Measurements from ENCODE around the gene OLFM4. TPM values are rescaled to one million over a fixed set of nuclear protein-coding genes. Genes with fewer than 3 reads are reported as not detected.
A peak's percentile ranks its signal among the peaks of the same experiment; 100 is the strongest.

OLFM4 gene
- total RNA-seq, 4 donors from 2014 or later = 0.11 to 3.5 TPM; not detected in 2

- Histone ChIP-seq H3K4me1 (peaks cover 6 to 8% of the 10 kb centered on the region in 2 donors), H3K9me3 (no peaks in the 10 kb centered on the region), H3K27me3 (no peaks in the 10 kb centered on the region), H3K4me3 (replicated peaks in 1 of 3) (no peak overlapping the region), H3K27ac (peak overlapping the region; percentile 2 to 48 (median 14)), H3K36me3 (no peaks in the 10 kb centered on the region)
- DNase-seq = no peak
- TF ChIP-seq POLR2A (IDR thresholded peaks at IDR 0.05) (no peak), CTCF (IDR thresholded peaks at IDR 0.05) (no peak)
- intact Hi-C loops (cut with DNase I) = no loop called here
- WGBS, 2 donors = 20 to 30% methylated on average over 3 of the region's 3 CpGs
Observed at GRCh38 chr13:53090461-53090860, 61.8 kb downstream of the OLFM4 start.

- Histone ChIP-seq H3K4me1 (peaks cover 6 to 8% of the 10 kb centered on the region in 2 donors), H3K36me3 (no peaks in the 10 kb centered on the region), H3K27ac (no peak overlapping the region), H3K27me3 (no peaks in the 10 kb centered on the region), H3K9me3 (no peaks in the 10 kb centered on the region), H3K4me3 (replicated peaks in 1 of 3) (no peak overlapping the region)
- 82 to 86% methylated on average over 2 of the region's 2 CpGs for WGBS, 2 donors
- DNase-seq = no peak
- no peak for TF ChIP-seq CTCF (IDR thresholded peaks at IDR 0.05)
- TF ChIP-seq POLR2A (IDR thresholded peaks at IDR 0.05) = no peak
- intact Hi-C loops (cut with DNase I) = no loop called here
Observed at GRCh38 chr13:53092931-53093330, 64.3 kb downstream of the OLFM4 start.

- TF ChIP-seq CTCF (IDR thresholded peaks at IDR 0.05) (no peak), POLR2A (IDR thresholded peaks at IDR 0.05) (no peak)
- H3K27me3 ChIP-seq = no peaks in the 10 kb centered on the region
- intact Hi-C loops (cut with DNase I) = no loop called here
Observed at GRCh38 chr13:53098455-53098854, 69.8 kb downstream of the OLFM4 start.

GRCh38 chr13:53100394-53101063 is 71.9 kb downstream of the OLFM4 start:
- no peaks in the 10 kb centered on the region for H3K36me3 ChIP-seq
- no peak overlapping the region for H3K4me3 ChIP-seq (replicated peaks in 1 of 3)
- DNase-seq = no peak
- no peaks in the 10 kb centered on the region for H3K9me3 ChIP-seq
- no peaks in the 10 kb centered on the region for H3K27me3 ChIP-seq
- no peaks in the 10 kb centered on the region for H3K4me1 ChIP-seq
- no peak for TF ChIP-seq CTCF (IDR thresholded peaks at IDR 0.05)
- no peak for TF ChIP-seq POLR2A (IDR thresholded peaks at IDR 0.05)
- WGBS, 2 donors = 75 to 100% methylated on average over 1 of the region's 1 CpG
- H3K27ac ChIP-seq = no peak overlapping the region
- intact Hi-C loops (cut with DNase I) = no loop called here

More at GRCh38 chr13:53098455-53098854, 69.8 kb downstream of the OLFM4 start:
- H3K4me3 ChIP-seq (replicated peaks in 1 of 3) = no peak overlapping the region
- H3K4me1 ChIP-seq = no peaks in the 10 kb centered on the region
- no peaks in the 10 kb centered on the region for H3K36me3 ChIP-seq
- H3K9me3 ChIP-seq = no peaks in the 10 kb centered on the region
- no peak for DNase-seq
- no peak overlapping the region for H3K27ac ChIP-seq

Other genes starting within 250 kb of the OLFM4 start
- gene PCDH8, start 180.2 kb upstream of the OLFM4 start, total RNA-seq = 1 to 10 TPM in 2 of 4 donors, not detected in 2; 2.1 TPM

All from thyroid gland (tissue), 4 donors.